ENCODE measurements around the gene WDFY3.

The WDFY3 gene

GRCh38 chr4:84782517-84782916 lies 184.0 kb downstream of the WDFY3 start:
- no peak overlapping the region for H3K4ac ChIP-seq (ENCODE audit: low read depth, low read length)
- H3K4me1 ChIP-seq (ENCODE audit: control insufficient read depth, low read depth, low read length): no peaks in the 10 kb centered on the region
- no peak overlapping the region for H3K23ac ChIP-seq (ENCODE audit: low read length)
- H2BK5ac ChIP-seq (ENCODE audit: low read length): no peak overlapping the region
- no peak overlapping the region for H3K18ac ChIP-seq (ENCODE audit: low read length)
- H2BK15ac ChIP-seq (replicated peaks; ENCODE audit: low read depth): no peak overlapping the region
- no peak overlapping the region for H2BK120ac ChIP-seq (ENCODE audit: low read depth, low read length)
- no peak overlapping the region for H3K56ac ChIP-seq (ENCODE audit: low read length)
- H3K4me3 ChIP-seq (ENCODE audit: low read length): no peak overlapping the region
- no peak overlapping the region for H3K27ac ChIP-seq (ENCODE audit: low read depth, low read length)
- no peaks in the 10 kb centered on the region for H3K27me3 ChIP-seq (ENCODE audit: insufficient read depth, low read length, poor library complexity)
- H4K5ac ChIP-seq (ENCODE audit: low read length): no peak overlapping the region
- peaks cover 3% of the 10 kb centered on the region for H3K36me3 ChIP-seq (ENCODE audit: control insufficient read depth, insufficient read depth, low read length)
- no peak overlapping the region for H3K9ac ChIP-seq (ENCODE audit: low read length)
- no peak overlapping the region for H4K8ac ChIP-seq (ENCODE audit: low read depth, low read length)
- no peak for DNase-seq
- no peaks in the 10 kb centered on the region for H3K79me2 ChIP-seq (ENCODE audit: control insufficient read depth, insufficient read depth, low read length)
- no peak overlapping the region for H2AK5ac ChIP-seq (ENCODE audit: low read length)
- H3K4me2 ChIP-seq (ENCODE audit: low read length): no peak overlapping the region
- no peaks in the 10 kb centered on the region for H3K79me1 ChIP-seq (ENCODE audit: low read length)
- no CpG with 5 or more reads among the region's 4 CpGs for WGBS (ENCODE audit: extremely low coverage, insufficient coverage, low lambda C conversion rate)

- Histone ChIP-seq H3K4me3 (ENCODE audit: low read length) (no peak overlapping the region), H3K56ac (ENCODE audit: low read length) (no peak overlapping the region), H3K18ac (ENCODE audit: low read length) (no peak overlapping the region), H4K5ac (ENCODE audit: low read length) (no peak overlapping the region), H3K4me1 (ENCODE audit: control insufficient read depth, low read depth, low read length) (no peaks in the 10 kb centered on the region), H2AK5ac (ENCODE audit: low read length) (no peak overlapping the region), H3K23ac (ENCODE audit: low read length) (no peak overlapping the region), H2BK15ac (replicated peaks; ENCODE audit: low read depth) (no peak overlapping the region), H3K79me1 (ENCODE audit: low read length) (no peaks in the 10 kb centered on the region), H3K4me2 (ENCODE audit: low read length) (no peak overlapping the region), H2BK5ac (ENCODE audit: low read length) (no peak overlapping the region), H3K27me3 (ENCODE audit: insufficient read depth, low read length, poor library complexity) (no peaks in the 10 kb centered on the region), H3K27ac (ENCODE audit: low read depth, low read length) (no peak overlapping the region), H2BK120ac (ENCODE audit: low read depth, low read length) (no peak overlapping the region), H3K36me3 (ENCODE audit: control insufficient read depth, insufficient read depth, low read length) (no peaks in the 10 kb centered on the region), H4K8ac (ENCODE audit: low read depth, low read length) (no peak overlapping the region), H3K9ac (ENCODE audit: low read length) (no peak overlapping the region), H3K79me2 (ENCODE audit: control insufficient read depth, insufficient read depth, low read length) (no peaks in the 10 kb centered on the region), H3K4ac (ENCODE audit: low read depth, low read length) (no peak overlapping the region)
- WGBS (ENCODE audit: extremely low coverage, insufficient coverage, low lambda C conversion rate): no CpG with 5 or more reads among the region's 3 CpGs
- DNase-seq: no peak
These were observed 185.8 kb downstream of the WDFY3 start for GRCh38 chr4:84780719-84781118.

- H3K36me3 ChIP-seq (ENCODE audit: control insufficient read depth, insufficient read depth, low read length): no peaks in the 10 kb centered on the region
- no peaks in the 10 kb centered on the region for H3K79me2 ChIP-seq (ENCODE audit: control insufficient read depth, insufficient read depth, low read length)
- H3K23ac ChIP-seq (ENCODE audit: low read length): no peak overlapping the region
- no peak overlapping the region for H2BK120ac ChIP-seq (ENCODE audit: low read depth, low read length)
- H3K9ac ChIP-seq (ENCODE audit: low read length): no peak overlapping the region
- DNase-seq: no peak
- H3K79me1 ChIP-seq (ENCODE audit: low read length): no peaks in the 10 kb centered on the region
- no peak overlapping the region for H3K4me3 ChIP-seq (ENCODE audit: low read length)
- no peak overlapping the region for H3K4me2 ChIP-seq (ENCODE audit: low read length)
- no peak overlapping the region for H3K27ac ChIP-seq (ENCODE audit: low read depth, low read length)
- no peak overlapping the region for H2BK15ac ChIP-seq (replicated peaks; ENCODE audit: low read depth)
- no peak overlapping the region for H4K5ac ChIP-seq (ENCODE audit: low read length)
- no peaks in the 10 kb centered on the region for H3K27me3 ChIP-seq (ENCODE audit: insufficient read depth, low read length, poor library complexity)
- no peak overlapping the region for H2BK5ac ChIP-seq (ENCODE audit: low read length)
- no peak overlapping the region for H3K56ac ChIP-seq (ENCODE audit: low read length)
- H3K4ac ChIP-seq (ENCODE audit: low read depth, low read length): no peak overlapping the region
- H2AK5ac ChIP-seq (ENCODE audit: low read length): no peak overlapping the region
- no peak overlapping the region for H3K18ac ChIP-seq (ENCODE audit: low read length)
- no peaks in the 10 kb centered on the region for H3K4me1 ChIP-seq (ENCODE audit: control insufficient read depth, low read depth, low read length)
- H4K8ac ChIP-seq (ENCODE audit: low read depth, low read length): no peak overlapping the region
These were observed 188.4 kb downstream of the WDFY3 start for GRCh38 chr4:84778041-84778440.

- no peak overlapping the region for H3K56ac ChIP-seq (ENCODE audit: low read length)
- H3K23ac ChIP-seq (ENCODE audit: low read length): no peak overlapping the region
- no peak overlapping the region for H3K4ac ChIP-seq (ENCODE audit: low read depth, low read length)
- no peak overlapping the region for H2BK5ac ChIP-seq (ENCODE audit: low read length)
- no peak for DNase-seq
- H2BK120ac ChIP-seq (ENCODE audit: low read depth, low read length): no peak overlapping the region
- H3K4me1 ChIP-seq (ENCODE audit: control insufficient read depth, low read depth, low read length): no peaks in the 10 kb centered on the region
- no peak overlapping the region for H3K4me2 ChIP-seq (ENCODE audit: low read length)
- H3K27ac ChIP-seq (ENCODE audit: low read depth, low read length): no peak overlapping the region
- no peak overlapping the region for H2AK5ac ChIP-seq (ENCODE audit: low read length)
- no peak overlapping the region for H4K8ac ChIP-seq (ENCODE audit: low read depth, low read length)
- no peaks in the 10 kb centered on the region for H3K27me3 ChIP-seq (ENCODE audit: insufficient read depth, low read length, poor library complexity)
- no peak overlapping the region for H2BK15ac ChIP-seq (replicated peaks; ENCODE audit: low read depth)
- no peak overlapping the region for H3K18ac ChIP-seq (ENCODE audit: low read length)
- H3K36me3 ChIP-seq (ENCODE audit: control insufficient read depth, insufficient read depth, low read length): no peaks in the 10 kb centered on the region
- no peak overlapping the region for H3K9ac ChIP-seq (ENCODE audit: low read length)
- no peaks in the 10 kb centered on the region for H3K79me2 ChIP-seq (ENCODE audit: control insufficient read depth, insufficient read depth, low read length)
- no peak overlapping the region for H4K5ac ChIP-seq (ENCODE audit: low read length)
- H3K79me1 ChIP-seq (ENCODE audit: low read length): no peaks in the 10 kb centered on the region
- H3K4me3 ChIP-seq (ENCODE audit: low read length): no peak overlapping the region
- no CpG with 5 or more reads among the region's 3 CpGs for WGBS (ENCODE audit: extremely low coverage, insufficient coverage, low lambda C conversion rate)
These were observed 199.3 kb downstream of the WDFY3 start for GRCh38 chr4:84767168-84767567.

- Histone ChIP-seq H3K79me1 (ENCODE audit: low read length) (no peaks in the 10 kb centered on the region), H3K23ac (ENCODE audit: low read length) (no peak overlapping the region), H2AK5ac (ENCODE audit: low read length) (no peak overlapping the region), H2BK5ac (ENCODE audit: low read length) (no peak overlapping the region), H3K56ac (ENCODE audit: low read length) (no peak overlapping the region), H3K4ac (ENCODE audit: low read depth, low read length) (no peak overlapping the region), H4K5ac (ENCODE audit: low read length) (no peak overlapping the region), H3K9ac (ENCODE audit: low read length) (no peak overlapping the region), H4K8ac (ENCODE audit: low read depth, low read length) (no peak overlapping the region), H3K27me3 (ENCODE audit: insufficient read depth, low read length, poor library complexity) (no peaks in the 10 kb centered on the region), H2BK120ac (ENCODE audit: low read depth, low read length) (no peak overlapping the region), H3K4me3 (ENCODE audit: low read length) (no peak overlapping the region), H2BK15ac (replicated peaks; ENCODE audit: low read depth) (no peak overlapping the region), H3K79me2 (ENCODE audit: control insufficient read depth, insufficient read depth, low read length) (no peaks in the 10 kb centered on the region), H3K4me1 (ENCODE audit: control insufficient read depth, low read depth, low read length) (no peaks in the 10 kb centered on the region), H3K36me3 (ENCODE audit: control insufficient read depth, insufficient read depth, low read length) (peaks cover 4% of the 10 kb centered on the region), H3K18ac (ENCODE audit: low read length) (no peak overlapping the region), H3K27ac (ENCODE audit: low read depth, low read length) (no peak overlapping the region), H3K4me2 (ENCODE audit: low read length) (no peak overlapping the region)
- WGBS (ENCODE audit: extremely low coverage, insufficient coverage, low lambda C conversion rate): no CpG with 5 or more reads among the region's 7 CpGs
- DNase-seq: no peak
These were observed 213.0 kb downstream of the WDFY3 start for GRCh38 chr4:84753321-84753972.

- Histone ChIP-seq H3K4ac (ENCODE audit: low read depth, low read length) (no peak overlapping the region), H2BK15ac (replicated peaks; ENCODE audit: low read depth) (no peak overlapping the region), H3K4me2 (ENCODE audit: low read length) (no peak overlapping the region), H3K79me1 (ENCODE audit: low read length) (no peaks in the 10 kb centered on the region), H3K18ac (ENCODE audit: low read length) (no peak overlapping the region), H2BK5ac (ENCODE audit: low read length) (no peak overlapping the region), H3K23ac (ENCODE audit: low read length) (no peak overlapping the region), H3K9ac (ENCODE audit: low read length) (no peak overlapping the region), H2BK120ac (ENCODE audit: low read depth, low read length) (no peak overlapping the region), H3K56ac (ENCODE audit: low read length) (no peak overlapping the region), H2AK5ac (ENCODE audit: low read length) (no peak overlapping the region), H3K27ac (ENCODE audit: low read depth, low read length) (no peak overlapping the region), H3K4me3 (ENCODE audit: low read length) (no peak overlapping the region), H3K27me3 (ENCODE audit: insufficient read depth, low read length, poor library complexity) (no peaks in the 10 kb centered on the region), H4K8ac (ENCODE audit: low read depth, low read length) (no peak overlapping the region), H3K4me1 (ENCODE audit: control insufficient read depth, low read depth, low read length) (no peaks in the 10 kb centered on the region), H3K36me3 (ENCODE audit: control insufficient read depth, insufficient read depth, low read length) (peaks cover 6% of the 10 kb centered on the region), H3K79me2 (ENCODE audit: control insufficient read depth, insufficient read depth, low read length) (no peaks in the 10 kb centered on the region), H4K5ac (ENCODE audit: low read length) (no peak overlapping the region)
- no CpG with 5 or more reads among the region's 4 CpGs for WGBS (ENCODE audit: extremely low coverage, insufficient coverage, low lambda C conversion rate)
- no peak for DNase-seq
These were observed 214.8 kb downstream of the WDFY3 start for GRCh38 chr4:84751707-84752106.
